NCI-H82 (cell line): ENCODE data around the gene COL6A3.
"Not testable (repeated sequence)": the region's sequence is repeated elsewhere in the genome, so short reads cannot be mapped to it uniquely, and the experiment has no call there.

Experiments
- DNase-seq: peaks from one replicate; lab custom pipeline; 2025; lab: John Stamatoyannopoulos, UW

The COL6A3 gene

GRCh38 chr2:237383991-237384671 is 29.8 kb downstream of the COL6A3 start:
- DNase-seq: no peak

- no peak for DNase-seq
Observed at GRCh38 chr2:237380768-237381167, 33.2 kb downstream of the COL6A3 start.

- DNase-seq: no peak
Observed at GRCh38 chr2:237379636-237380035, 34.3 kb downstream of the COL6A3 start.

DNA sequence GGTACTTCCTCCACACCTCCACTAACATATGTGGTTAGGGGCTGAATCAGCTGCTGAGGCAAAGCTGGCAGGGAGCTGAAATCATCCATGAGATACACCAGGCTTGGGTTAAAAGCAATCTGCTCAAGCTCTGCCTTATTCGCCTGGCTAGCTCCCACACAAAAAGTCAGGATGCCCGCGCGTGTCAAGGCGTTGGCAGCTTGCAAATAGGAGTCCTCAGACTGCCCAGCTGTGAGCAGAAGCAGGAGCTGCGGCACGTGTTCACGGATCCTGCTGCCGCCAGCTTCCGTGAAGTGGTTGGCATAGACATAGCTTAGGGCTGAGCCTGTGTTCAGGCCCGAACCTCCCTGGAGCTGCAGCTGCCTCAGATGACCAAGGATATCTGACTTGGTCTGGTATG is 35.3 kb downstream of the COL6A3 start:
- DNase-seq: no peak

- DNase-seq: no peak
Observed at GRCh38 chr2:237374284-237375060, 39.5 kb downstream of the COL6A3 start.

DNA sequence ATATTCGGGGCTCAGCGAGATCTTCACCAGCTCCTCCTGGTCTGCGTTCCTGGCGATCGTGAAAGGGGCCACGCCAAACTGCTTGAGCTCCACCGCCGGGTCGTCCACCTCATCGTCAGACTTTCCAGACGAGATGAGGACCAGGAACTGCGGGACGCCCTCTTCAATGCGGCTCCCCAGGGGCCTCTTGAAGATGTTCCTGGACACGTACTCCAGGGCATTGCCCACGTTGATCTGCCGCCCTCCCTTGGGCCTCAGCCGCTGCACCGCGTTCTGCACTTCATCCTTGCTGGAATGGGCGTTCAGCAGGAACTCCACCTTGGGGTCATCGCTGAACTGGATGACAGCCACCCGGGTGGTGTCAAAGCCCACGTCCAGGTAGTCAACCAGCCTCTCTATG is 42.1 kb downstream of the COL6A3 start:
- no peak for DNase-seq

DNA sequence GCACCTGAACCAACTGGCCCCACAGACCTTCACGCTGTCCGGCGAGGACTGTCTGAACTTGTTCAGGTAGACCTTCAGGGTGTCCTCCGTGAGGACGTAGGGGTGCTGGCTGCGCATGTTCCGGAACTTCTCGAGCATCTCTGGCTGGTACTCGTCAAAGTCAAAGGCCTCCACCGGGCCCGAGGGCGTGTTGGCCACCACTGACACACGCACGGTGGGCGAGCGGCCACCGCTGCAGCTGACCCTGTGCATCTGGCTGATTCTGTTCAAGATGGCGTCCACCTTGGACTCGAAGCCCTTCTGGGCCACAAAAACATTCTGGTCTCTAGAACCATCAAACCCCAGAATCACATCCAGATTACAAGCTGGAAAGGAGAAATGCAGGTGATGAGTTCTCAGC is 48.3 kb downstream of the COL6A3 start:
- no peak for DNase-seq

DNA sequence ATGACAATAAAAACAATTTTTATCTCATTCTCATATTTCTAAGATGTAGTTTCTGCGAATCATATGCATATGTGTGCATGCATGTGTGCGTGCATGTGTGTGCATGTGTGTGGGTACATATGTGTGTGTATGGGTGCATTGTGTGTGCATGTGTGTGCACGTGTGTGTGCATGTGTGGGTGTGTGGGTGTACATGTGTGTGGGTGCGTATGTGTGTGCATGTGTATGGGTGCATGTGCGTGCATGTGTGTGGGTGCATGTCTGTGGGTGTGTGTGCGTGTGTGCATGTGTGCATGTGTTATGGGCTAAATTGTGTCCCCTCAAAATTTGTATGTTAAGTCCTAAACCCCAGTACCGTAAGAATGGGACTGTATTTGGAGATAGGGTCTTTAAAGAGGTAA is 49.3 kb downstream of the COL6A3 start:
- no peak for DNase-seq

DNA sequence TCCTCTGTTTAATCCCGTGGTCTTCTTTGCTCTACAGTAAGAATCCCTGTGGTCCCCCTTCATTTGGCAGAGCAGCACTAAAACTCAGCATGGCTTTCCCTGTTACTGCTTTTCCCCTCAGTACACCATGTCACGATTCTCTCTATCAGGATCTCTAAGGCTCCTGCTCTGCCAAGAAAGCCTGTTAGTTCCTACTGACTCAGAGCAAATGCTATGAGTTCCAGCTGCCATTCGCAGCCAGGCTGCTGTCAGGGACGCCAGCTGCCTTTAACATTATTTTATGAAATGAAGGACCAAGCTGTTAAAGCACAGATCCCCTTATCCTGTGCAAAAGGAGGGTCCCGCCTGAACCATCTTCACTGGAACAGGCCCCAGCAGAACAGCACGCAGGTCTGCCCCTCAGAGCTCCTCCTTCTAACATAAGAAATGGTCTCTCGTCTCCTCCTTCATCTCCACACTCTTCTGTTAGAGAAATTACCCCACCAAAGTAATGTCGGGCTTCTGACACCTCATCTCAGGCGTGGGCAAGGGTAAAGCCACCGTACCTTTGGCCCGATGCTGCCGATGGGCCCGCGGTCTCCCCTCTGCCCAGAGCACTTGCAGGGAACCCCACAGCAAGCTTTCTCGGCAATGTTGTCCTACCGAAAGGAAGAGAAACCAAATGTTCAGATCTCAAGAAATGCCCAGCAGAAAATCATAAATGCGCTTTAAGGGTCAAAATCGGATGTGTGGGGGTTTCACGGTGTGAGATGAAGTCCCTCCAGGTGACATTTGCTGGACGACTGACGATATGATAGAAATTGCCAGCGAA is 52.6 kb downstream of the COL6A3 start:
- DNase-seq: no peak

- no peak for DNase-seq
Observed at GRCh38 chr2:237359894-237360780, 53.8 kb downstream of the COL6A3 start.

- no peak for DNase-seq
Observed at GRCh38 chr2:237359518-237359840, 54.5 kb downstream of the COL6A3 start.

DNA sequence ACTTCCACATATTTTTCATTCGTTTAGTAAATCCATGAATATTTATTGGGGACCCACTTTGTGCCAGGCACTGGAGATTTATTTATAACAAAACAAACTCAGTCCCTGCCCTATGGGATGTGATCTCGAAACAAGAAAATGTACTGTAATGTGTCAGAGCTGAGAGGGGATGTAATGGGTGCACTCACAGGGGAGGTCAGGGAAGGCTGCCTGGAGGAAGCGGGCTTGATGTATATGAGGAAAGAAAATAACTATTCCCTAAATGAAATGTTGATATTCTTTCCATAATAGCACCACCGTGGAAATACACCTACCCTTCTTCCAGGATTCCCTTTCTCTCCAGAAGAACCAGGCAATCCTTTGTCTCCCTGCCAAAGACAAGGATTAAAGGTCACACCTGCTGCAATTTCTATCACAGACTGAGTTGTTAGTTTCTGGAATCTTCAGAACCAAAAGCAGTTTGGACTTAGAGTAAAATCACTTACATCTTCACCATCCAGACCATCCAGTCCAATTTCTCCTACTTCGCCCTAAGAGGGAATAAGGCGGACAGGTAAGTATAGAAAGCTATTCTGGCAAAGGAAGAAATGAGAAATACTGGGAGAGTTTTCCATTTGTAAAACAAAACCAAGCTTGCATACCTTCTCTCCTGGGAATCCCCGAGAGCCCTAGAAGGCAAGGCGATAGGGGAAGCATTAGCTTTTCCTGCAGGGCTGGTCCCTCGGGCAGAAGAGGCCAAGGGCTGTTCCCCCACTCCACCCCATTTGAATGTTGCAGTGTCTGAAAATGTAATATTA is 55.0 kb downstream of the COL6A3 start:
- no peak for DNase-seq

GRCh38 chr2:237355701-237356100 is 58.3 kb downstream of the COL6A3 start:
- no peak for DNase-seq

- DNase-seq: no peak
Observed at GRCh38 chr2:237354892-237355291, 59.1 kb downstream of the COL6A3 start.

DNA sequence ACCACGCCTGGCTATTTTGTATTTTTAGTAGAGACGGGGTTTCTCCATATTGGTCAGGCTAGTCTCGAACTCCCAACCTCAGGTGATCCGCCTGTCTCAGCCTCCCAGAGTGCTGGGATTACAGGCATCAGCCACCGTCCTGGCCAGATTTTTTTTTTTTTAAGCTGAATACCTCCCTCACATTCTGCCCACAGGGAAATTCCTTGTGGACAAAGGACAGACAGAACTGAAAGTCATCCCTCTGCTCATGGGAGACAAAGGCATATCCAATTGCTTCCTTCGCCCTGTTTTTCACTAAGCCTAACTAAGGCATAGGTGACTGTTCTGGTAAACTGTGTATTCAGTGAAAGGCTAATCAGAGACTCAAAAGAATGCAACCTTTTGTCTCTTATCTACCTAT is 59.8 kb downstream of the COL6A3 start:
- DNase-seq: not testable (repeated sequence)

- DNase-seq: no peak
Observed at GRCh38 chr2:237353215-237353614, 60.7 kb downstream of the COL6A3 start.

GRCh38 chr2:237352279-237352845 is 61.6 kb downstream of the COL6A3 start:
- no peak for DNase-seq

DNA sequence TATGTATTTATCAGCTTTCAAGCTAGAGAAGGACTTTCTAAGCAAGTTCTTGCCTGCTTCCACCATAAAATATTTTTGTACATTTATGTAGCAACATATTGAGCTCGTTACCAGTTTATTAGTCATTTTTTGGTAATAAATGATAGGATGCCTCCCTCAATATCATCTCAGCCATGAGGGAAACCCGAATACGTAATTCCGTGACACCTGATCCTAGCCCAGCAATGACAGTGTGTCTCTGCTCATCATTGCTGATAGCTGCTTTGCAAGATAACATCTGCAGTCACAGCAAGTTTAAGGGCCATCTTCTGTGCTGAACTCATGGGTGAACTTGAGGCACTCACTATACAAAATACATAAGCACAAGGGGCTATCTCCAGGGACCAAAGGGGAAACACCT is 62.2 kb downstream of the COL6A3 start:
- no peak for DNase-seq

DNA sequence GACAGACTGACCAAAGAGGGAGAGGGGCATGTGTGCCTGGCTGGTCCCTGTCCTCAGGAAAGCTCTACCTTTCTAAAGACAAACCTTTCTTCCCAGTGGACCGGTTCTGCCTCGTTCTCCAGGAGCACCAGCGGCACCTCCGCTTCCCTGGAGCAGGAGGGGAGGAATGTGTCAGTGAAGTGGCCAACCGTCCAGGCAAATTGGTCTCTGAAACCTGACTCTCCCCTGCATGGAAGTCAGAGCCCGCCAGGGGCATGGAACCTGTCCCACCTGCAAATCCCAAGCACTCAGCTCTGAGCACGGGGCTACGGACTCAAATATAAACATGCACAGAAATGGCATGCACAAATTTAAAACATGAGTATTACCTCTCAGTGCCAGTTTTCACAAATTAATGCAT is 62.9 kb downstream of the COL6A3 start:
- DNase-seq: no peak

DNA sequence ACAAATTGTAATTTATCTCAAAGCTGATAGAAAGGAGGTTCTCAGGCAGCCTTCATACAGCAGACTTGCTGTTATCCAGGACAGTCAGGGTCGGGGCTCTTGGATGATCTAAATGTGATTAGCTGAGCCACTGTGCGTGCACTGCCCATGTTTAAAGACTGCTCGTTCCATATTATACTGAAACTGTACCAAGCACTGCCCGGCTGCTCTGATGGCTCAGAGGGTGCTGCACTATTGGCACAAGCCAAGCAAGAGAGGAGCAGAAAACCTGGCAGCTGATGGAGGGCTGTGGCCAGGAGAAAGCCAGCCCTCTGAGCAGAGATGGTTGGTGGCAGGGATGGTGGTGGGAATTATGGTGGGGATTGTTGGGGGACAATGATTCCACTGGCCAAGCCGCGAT is 63.4 kb downstream of the COL6A3 start:
- no peak for DNase-seq

- no peak for DNase-seq
Observed at GRCh38 chr2:237350070-237350469, 63.9 kb downstream of the COL6A3 start.
